BJ (cell line): ENCODE results near the gene SIK2. TPM values are rescaled to one million over a fixed set of nuclear protein-coding genes. Genes with fewer than 3 reads are reported as not detected.

Experiments
- CTCF ChIA-PET: fragments of 350-600 bp; formaldehyde crosslinking; extraction: SDS; loops from one replicate; lab custom pipeline; 2021; ENCODE audit warnings: antibody characterized with exemption, inconsistent platforms; lab: Yijun Ruan, JAX
- POLR2A ChIA-PET: fragments of 300-600 bp; sonication (Branson Sonifier 250); formaldehyde crosslinking; extraction: SDS; loops from one replicate; lab custom pipeline; 2021; ENCODE audit warnings: antibody characterized with exemption; lab: Charles Lee
- DNase-seq: peaks from one replicate; pipeline ENCODE4 v3.0.0-alpha.2; 2011; ENCODE audit warnings: low read depth
- H3K27me3 ChIP-seq: 2 replicates; pipeline ENCODE4 v1.6.0; 2011; ENCODE audit warnings: low read length; ENCODE audit not compliant: control insufficient read depth, insufficient read depth
- H3K36me3 ChIP-seq: 2 replicates; pipeline ENCODE4 v1.5.1; 2011; ENCODE audit warnings: low read length; ENCODE audit not compliant: control insufficient read depth, insufficient read depth
- H3K4me3 ChIP-seq: 2 replicates; pipeline ENCODE4 v1.5.1; 2011; ENCODE audit warnings: low read depth, mild to moderate bottlenecking, control low read depth, low read length
- CTCF ChIP-seq: IDR thresholded peaks from 2 replicates; pipeline ENCODE4 v1.5.1; 2011; ENCODE audit warnings: low read depth, mild to moderate bottlenecking, control low read depth, inconsistent platforms, low read length, moderate library complexity; ENCODE audit not compliant: insufficient read depth
- polyA plus RNA-seq: library from polyadenylated mRNA; depleted of rRNA; stranded (reverse); fragments of >200 nt; gene quantifications from 2 replicates; pipeline ENCODE4 v1.2.3, GENCODE V29; 2011

SIK2 gene
- polyA plus RNA-seq, 1 experiment = 24.2 TPM

GRCh38 chr11:111724615-111725129, 122.4 kb downstream of the SIK2 start:
- H3K27me3 ChIP-seq = no peaks in the 10 kb centered on the region
- POLR2A ChIA-PET = interaction anchor here (0.5 kb wide), 1 partner anchor 94 kb away, joined by 4 read pairs; no protein-coding TSS in a partner anchor
- peaks cover 28% of the 10 kb centered on the region for H3K36me3 ChIP-seq
- DNase-seq = no peak
- CTCF ChIA-PET = interaction anchor here (1.0 to 1.3 kb wide), 3 partner anchors 10 to 109 kb away, joined by 3 to 4 read pairs (median 3); no protein-coding TSS in a partner anchor
- H3K4me3 ChIP-seq = no peak overlapping the region
- no peak for TF ChIP-seq CTCF

GRCh38 chr11:111725621-111726020, 123.4 kb downstream of the SIK2 start:
- Histone ChIP-seq H3K27me3 (no peaks in the 10 kb centered on the region), H3K36me3 (peaks cover 28% of the 10 kb centered on the region), H3K4me3 (no peak overlapping the region)
- TF ChIP-seq CTCF = no peak
- ChIA-PET CTCF (interaction anchor here (1.3 kb wide), 1 partner anchor 12 kb away, joined by 4 read pairs; no protein-coding TSS in a partner anchor), POLR2A (no interaction called here)
- DNase-seq = no peak

GRCh38 chr11:111726301-111726713, 124.1 kb downstream of the SIK2 start:
- CTCF ChIA-PET = no interaction called here
- H3K27me3 ChIP-seq = no peaks in the 10 kb centered on the region
- POLR2A ChIA-PET = no interaction called here
- TF ChIP-seq CTCF = no peak
- peaks cover 24% of the 10 kb centered on the region for H3K36me3 ChIP-seq
- no peak overlapping the region for H3K4me3 ChIP-seq
- DNase-seq = no peak

- ChIA-PET CTCF (interaction anchor here (0.7 to 1.0 kb wide), 2 partner anchors 12 to 129 kb away, joined by 3 to 4 read pairs; no protein-coding TSS in a partner anchor), POLR2A (no interaction called here)
- Histone ChIP-seq H3K4me3 (no peak overlapping the region), H3K36me3 (peaks cover 20% of the 10 kb centered on the region), H3K27me3 (no peaks in the 10 kb centered on the region)
- no peak for DNase-seq
- no peak for TF ChIP-seq CTCF
These were observed 125.2 kb downstream of the SIK2 start for GRCh38 chr11:111727431-111727830.

- ChIA-PET POLR2A (interaction anchor here (0.5 kb wide), 1 partner anchor 32 kb away, joined by 3 read pairs; no protein-coding TSS in a partner anchor), CTCF (interaction anchor here (0.5 to 1.1 kb wide), 2 partner anchors 11 to 35 kb away, joined by 3 to 5 read pairs; no protein-coding TSS in a partner anchor)
- no peak for DNase-seq
These were observed 127.0 kb downstream of the SIK2 start for GRCh38 chr11:111729071-111729830.

More at GRCh38 chr11:111729071-111729830, 127.0 kb downstream of the SIK2 start:
- Histone ChIP-seq H3K36me3 (peaks cover 9% of the 10 kb centered on the region), H3K4me3 (no peak overlapping the region), H3K27me3 (no peaks in the 10 kb centered on the region)
- TF ChIP-seq CTCF = no peak
